Measurements from ENCODE around the gene NAP1L5. TPM values are rescaled to one million over a fixed set of nuclear protein-coding genes. Genes with fewer than 3 reads are reported as not detected.

Gene NAP1L5
- total and polyA plus RNA-seq, 2 of the 13 experiments (the other 11 are each of a cell fraction or from before 2014, with no cell fraction given), result 1.3 to 1.6 TPM

- ChIA-PET CTCF (ENCODE audit: low intra/inter-chr PET ratio, low total read pairs) (no interaction called here), POLR2A (no interaction called here)
- TF ChIP-seq ISX (CRISPR knock-in tag; conservative IDR thresholded peaks at IDR 0.05), result no peak
- no peak for TF ChIP-seq NFIB (CRISPR knock-in tag; IDR thresholded peaks at IDR 0.05; ENCODE audit: borderline replicate concordance)
- TF ChIP-seq ZNF691 (CRISPR knock-in tag; IDR thresholded peaks at IDR 0.05; ENCODE audit: borderline replicate concordance, low read depth), result no peak
- TF ChIP-seq MLXIP (CRISPR knock-in tag; IDR thresholded peaks at IDR 0.05; ENCODE audit: borderline replicate concordance), result no peak
- no peak for TF ChIP-seq ZNF234 (CRISPR knock-in tag; conservative IDR thresholded peaks at IDR 0.05)
- TF ChIP-seq TRIM22 (IDR thresholded peaks at IDR 0.05), result no peak
- BruUV-seq (replicated peaks), result no TSS peak
- Histone ChIP-seq H2AFZ (ENCODE audit: low read length) (no peak overlapping the region), H3K79me2 (ENCODE audit: insufficient read depth, low read length) (no peaks in the 10 kb centered on the region), H3K4me3 (replicated peaks in 1 of 3; ENCODE audit: insufficient read depth in 1 of 3, low read depth in 2 of 3, low read length in 3 of 3) (no peak overlapping the region), H3K9ac (ENCODE audit: insufficient read depth, low read depth, low read length) (no peak overlapping the region), H3K4me2 (ENCODE audit: low read depth, low read length) (no peak overlapping the region), H3K4me1 (ENCODE audit: insufficient read depth, low read length) (no peaks in the 10 kb centered on the region), H3K36me3 (replicated peaks in 1 of 2; ENCODE audit: control insufficient read depth in 1 of 2, insufficient read depth in 2 of 2, low read length in 2 of 2) (no peaks in the 10 kb centered on the region), H4K20me1 (ENCODE audit: insufficient read depth, low read length) (no peaks in the 10 kb centered on the region), H3K9me3 (ENCODE audit: low read length) (no peaks in the 10 kb centered on the region), H3K27me3 (ENCODE audit: control insufficient read depth in 1 of 2, insufficient read depth in 2 of 2, low read length in 2 of 2) (no peaks in the 10 kb centered on the region), H3K27ac (ENCODE audit: extremely low read length, insufficient read depth, low read length) (no peak overlapping the region)
- no peak for ATAC-seq
- WGBS (ENCODE audit: low lambda C conversion rate), result 95% methylated on average over 2 of the region's 2 CpGs
- FAIRE-seq, result no peak
- DNase-seq (ENCODE audit: low spot score), result no peak
- intact Hi-C loops (cut with micrococcal nuclease; ENCODE audit: unreplicated experiment) (loop anchor here (10.0 kb wide), 1 partner anchor 350 kb away; no protein-coding TSS in a partner anchor), in situ Hi-C loops (cut with HindIII; ENCODE audit: extremely low pct_ligation_motif_present, low pct_unique_long_range_greater_than_20kb) (no loop called here)
These were observed 22.6 kb downstream of the NAP1L5 start for GRCh38 chr4:88674979-88675378.

Measured in HepG2 (cell line).